GM19452 (cell line): Measurements from ENCODE around the gene SZT2.
"Not testable (repeated sequence)": the region's sequence is repeated elsewhere in the genome, so short reads cannot be mapped to it uniquely, and the experiment has no call there.

ENCODE experiments used
- ATAC-seq: cut with Tn5 transposase; IDR thresholded peaks from one replicate; pipeline ENCODE4 v1.9.1; 2021; ENCODE audit not compliant: unreplicated experiment

The SZT2 gene

DNA sequence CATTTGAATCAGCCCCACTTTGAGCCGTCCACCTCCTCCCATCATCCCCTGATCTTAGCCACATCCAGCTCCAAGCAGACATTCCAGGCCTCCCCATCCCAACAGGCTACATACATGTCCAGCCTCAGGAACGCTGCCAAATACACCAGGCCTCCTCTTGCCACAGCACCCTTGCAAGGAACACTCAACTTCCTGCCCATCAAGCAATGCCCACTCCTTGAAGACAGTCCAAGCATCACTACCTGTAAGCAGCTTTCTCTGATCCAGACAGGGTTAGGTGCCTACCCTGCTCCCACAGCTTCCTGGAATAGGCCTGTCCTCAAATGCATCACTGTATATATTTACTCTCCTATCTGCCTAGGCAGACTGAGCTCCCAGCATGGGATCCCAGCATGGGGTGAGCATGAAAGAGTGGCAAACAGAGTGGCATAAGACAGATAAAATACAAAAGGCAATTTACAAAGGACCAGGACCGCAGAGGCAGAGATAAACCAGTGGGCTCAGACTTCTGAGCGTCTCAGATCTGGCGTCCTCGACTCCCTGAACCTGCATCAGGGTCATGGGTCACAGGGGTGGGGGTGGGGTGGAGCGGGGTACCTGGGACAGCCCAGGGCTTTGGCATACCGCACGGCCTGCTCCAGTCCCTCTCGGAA is 63.2 kb downstream of the SZT2 start:
- ATAC-seq: no peak

- ATAC-seq: no peak
Measured at GRCh38 chr1:43453442-43454269, 64.0 kb downstream of the SZT2 start, which contains the start of gene HYI. TSS of gene HYI (minus strand) at chr1:43453931. CDS start at chr1:43453793, 138 bp downstream.

DNA sequence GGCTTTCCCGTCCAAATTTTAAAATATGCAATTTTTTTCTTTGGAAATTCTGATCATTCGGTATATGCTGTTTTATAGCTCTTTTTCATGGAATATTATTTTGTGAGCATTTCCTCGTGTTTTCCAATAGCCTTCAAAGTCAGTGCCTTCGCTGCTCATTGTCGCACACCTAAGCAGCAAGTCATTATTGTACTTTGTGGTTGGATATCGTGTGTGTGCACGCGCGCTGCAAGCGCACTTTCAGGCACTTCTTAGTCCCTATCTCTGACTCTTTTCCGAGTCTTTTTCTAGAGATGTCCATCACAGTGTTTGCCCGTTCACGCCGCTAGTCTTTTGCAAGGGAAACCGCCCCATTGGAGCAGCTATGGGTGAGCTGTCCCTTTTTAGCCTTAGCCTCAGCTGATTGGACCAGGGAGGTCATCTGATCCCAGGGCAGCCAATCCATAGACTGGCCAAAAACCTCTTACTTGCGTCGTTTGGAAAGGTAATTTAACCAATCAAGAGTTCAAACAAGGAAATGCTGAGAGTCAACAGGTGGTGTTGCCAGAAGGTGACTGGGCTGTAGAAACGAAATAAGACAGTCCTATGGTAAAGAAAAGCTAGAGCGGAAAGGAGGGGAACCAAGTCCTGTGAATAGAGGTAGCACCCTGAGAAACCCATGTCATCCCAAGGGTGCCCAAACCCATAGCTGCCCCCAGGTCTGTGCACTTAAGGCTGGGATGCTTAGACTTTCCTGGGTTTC is 64.7 kb downstream of the SZT2 start:
- peak; percentile 62 for ATAC-seq

GRCh38 chr1:43455213-43455889 is 65.7 kb downstream of the SZT2 start:
- ATAC-seq: no peak

- ATAC-seq: not testable (repeated sequence)
Measured at GRCh38 chr1:43458379-43458778, 68.7 kb downstream of the SZT2 start.

- ATAC-seq: no peak
Measured at GRCh38 chr1:43460988-43461693, 71.4 kb downstream of the SZT2 start.

GRCh38 chr1:43463479-43463878 is 73.8 kb downstream of the SZT2 start:
- no peak for ATAC-seq

DNA sequence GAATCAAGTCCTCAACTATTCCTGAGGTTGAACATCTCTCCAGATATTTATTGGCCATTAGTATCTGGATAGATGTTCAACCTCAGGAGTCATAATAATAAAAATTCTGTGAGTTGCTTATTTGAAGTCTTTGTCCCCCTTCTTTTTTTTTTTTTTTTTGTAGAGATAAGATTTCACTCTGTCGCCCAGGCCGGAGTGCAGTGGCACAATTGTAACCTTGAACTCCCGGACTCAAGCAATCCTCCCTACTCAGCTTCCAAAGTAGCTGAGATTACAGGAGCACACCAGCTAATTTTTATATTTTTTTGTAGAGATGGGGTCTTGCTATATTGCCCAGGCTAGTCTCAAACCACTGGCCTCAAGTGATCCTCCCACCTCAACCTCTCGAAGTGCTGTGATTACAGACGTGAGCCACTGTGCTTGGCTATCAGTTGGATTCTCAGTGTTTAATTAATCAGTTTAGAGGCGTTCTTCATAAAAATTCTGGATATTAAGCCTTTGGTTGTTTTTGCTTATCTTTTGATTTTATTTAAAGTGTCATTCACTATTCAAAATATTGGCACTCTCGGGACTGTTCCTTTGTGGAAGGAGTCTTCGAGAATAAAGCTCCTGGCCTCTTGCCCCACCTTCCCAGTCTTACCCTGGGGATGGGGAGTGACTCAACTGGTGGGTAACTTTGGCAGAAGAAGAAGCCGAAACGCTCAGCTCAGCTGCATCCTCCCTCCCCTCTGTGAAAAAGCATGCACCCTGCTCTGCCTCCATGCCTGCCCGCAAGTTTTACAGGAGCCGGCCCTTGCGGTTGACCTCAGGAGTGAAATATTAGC is 75.2 kb downstream of the SZT2 start:
- ATAC-seq: no peak

- ATAC-seq: no peak
Measured at GRCh38 chr1:43465505-43466067, 75.9 kb downstream of the SZT2 start.

DNA sequence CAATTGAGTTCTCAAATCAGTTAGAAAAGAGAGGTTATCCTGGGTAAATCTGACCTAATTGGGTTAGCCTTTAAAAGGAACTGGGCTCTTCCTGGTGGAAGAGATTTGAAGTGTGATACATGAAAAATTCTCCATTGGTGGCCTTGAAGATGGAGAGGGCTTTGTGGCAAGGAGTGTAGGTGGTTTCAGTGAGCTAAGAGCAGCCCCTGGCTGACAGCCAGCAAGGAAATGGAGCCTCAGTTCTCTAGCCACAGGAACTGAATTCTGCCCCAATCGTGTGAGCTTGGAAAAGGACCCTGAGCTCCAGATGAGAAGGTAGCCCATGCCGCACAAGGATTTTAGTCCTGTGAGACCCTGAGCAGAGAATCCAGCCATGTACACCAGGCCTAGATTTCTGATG is 76.7 kb downstream of the SZT2 start:
- no peak for ATAC-seq

DNA sequence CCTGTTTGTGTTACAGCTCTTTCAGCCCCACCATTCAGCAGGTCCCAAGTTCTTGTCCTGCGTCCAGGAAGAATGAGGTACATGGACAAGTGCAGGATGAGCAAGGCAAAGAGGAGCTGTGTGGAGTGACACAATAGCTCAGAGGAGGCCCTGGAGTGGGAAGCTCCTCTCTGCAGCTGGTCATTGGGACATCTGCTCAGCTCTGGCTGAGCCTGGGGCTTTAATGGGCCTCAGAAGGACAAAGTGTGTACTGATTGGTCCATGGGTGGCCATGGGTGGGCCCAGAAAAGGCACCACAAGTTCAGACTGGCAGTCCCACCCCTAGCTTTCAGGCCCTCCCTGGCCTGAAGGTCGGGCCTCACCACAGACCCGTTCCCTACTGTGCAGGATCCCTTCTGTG is 78.7 kb downstream of the SZT2 start:
- no peak for ATAC-seq

GRCh38 chr1:43469932-43470331 is 80.2 kb downstream of the SZT2 start:
- ATAC-seq: no peak

DNA sequence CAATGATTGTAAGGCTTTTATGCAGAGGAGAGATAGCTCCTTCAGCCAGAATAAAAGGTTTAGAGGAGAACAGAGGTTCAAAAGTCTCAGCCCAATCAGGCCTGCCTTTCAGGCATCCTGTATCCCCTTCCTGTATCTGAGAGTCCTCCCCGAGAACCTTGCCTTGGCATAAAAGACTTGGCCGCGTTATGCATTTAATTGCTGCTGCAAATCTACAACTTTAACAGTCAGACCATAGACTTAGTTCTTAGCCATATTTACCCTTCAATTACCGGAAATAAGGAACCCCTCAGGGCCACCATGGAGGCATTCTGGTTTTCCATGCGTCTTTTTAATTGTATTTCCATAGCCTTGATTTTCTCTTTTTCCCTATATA is 82.4 kb downstream of the SZT2 start:
- no peak for ATAC-seq

- ATAC-seq: not testable (repeated sequence)
Measured at GRCh38 chr1:43472463-43473151, 82.9 kb downstream of the SZT2 start.

DNA sequence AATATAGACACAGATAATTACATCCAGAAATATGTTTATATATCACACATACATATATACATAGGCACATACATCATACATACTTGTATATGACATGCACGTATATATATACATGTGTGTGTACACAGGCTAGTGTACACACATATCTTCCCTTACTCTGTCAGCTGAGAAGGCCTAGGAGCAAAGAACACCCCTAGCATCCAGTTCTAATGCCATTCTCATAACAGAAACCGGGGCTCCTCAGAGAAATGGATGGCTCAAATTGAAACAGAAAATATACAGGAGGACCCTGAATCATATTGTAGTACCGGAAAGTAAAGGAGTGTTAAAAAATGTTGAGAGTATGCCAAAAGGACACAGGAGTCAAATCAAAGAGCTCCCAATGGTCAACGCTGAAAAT is 83.8 kb downstream of the SZT2 start:
- no peak for ATAC-seq

GRCh38 chr1:43475611-43476401 is 86.1 kb downstream of the SZT2 start:
- not testable (repeated sequence) for ATAC-seq

- no peak for ATAC-seq
Measured at GRCh38 chr1:43477716-43478115, 88.0 kb downstream of the SZT2 start.

DNA sequence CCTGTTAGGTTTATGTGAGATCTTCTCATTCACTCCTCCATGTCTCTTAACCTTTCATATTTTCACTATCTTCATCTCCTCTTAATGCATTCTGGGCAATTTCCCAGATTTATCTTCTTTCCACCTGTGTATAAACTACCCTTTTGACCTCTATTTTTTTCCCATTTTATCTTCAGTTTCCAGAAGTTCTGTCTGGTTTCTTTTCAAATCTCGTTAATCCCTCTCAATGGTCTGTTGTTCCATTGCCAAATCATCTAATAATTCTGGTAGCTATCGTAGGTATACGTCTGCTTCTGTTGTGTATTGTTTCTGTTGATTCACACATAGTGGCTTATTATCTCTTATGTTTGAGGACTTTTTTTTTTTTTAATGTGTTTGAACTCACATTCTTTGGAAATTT is 89.7 kb downstream of the SZT2 start:
- ATAC-seq: no peak
